WERI-Rb-1 (cell line): Measurements from ENCODE around the gene BMAL1.
A peak's percentile ranks its signal among the peaks of the same experiment; 100 is the strongest.

Experiments used
- DNase-seq: peaks from one replicate; pipeline ENCODE4 v3.0.0-alpha.2; 2020
- H3K27ac ChIP-seq: fragments of 250-450 bp; sonication (Bioruptor Pico); 2 replicates; pipeline ENCODE4 v1.5.1; 2020; ENCODE audit warnings: mild to moderate bottlenecking, moderate library complexity
- H3K27me3 ChIP-seq: fragments of 250-450 bp; sonication (Bioruptor Pico); 2 replicates; pipeline ENCODE4 v1.5.1; 2021; ENCODE audit warnings: mild to moderate bottlenecking, low read depth, moderate library complexity; ENCODE audit not compliant: insufficient read depth, severe bottlenecking
- H3K36me3 ChIP-seq: fragments of 250-450 bp; sonication (Bioruptor Pico); 2 replicates; pipeline ENCODE4 v1.5.1; 2020; ENCODE audit warnings: mild to moderate bottlenecking, moderate library complexity
- H3K4me3 ChIP-seq: 2 replicates; pipeline ENCODE4 v1.5.1; 2011; ENCODE audit warnings: low read depth, mild to moderate bottlenecking, control low read depth, low read length
- H3K9me3 ChIP-seq: fragments of 250-450 bp; sonication (Bioruptor Pico); 2 replicates; pipeline ENCODE4 v1.5.1; 2021; ENCODE audit warnings: mild to moderate bottlenecking, moderate library complexity; ENCODE audit not compliant: severe bottlenecking
- CTCF ChIP-seq: IDR thresholded peaks from 2 replicates; pipeline ENCODE4 v1.5.1; 2011; ENCODE audit warnings: low read depth, mild to moderate bottlenecking, control low read depth, inconsistent platforms, low read length

Gene BMAL1

DNA sequence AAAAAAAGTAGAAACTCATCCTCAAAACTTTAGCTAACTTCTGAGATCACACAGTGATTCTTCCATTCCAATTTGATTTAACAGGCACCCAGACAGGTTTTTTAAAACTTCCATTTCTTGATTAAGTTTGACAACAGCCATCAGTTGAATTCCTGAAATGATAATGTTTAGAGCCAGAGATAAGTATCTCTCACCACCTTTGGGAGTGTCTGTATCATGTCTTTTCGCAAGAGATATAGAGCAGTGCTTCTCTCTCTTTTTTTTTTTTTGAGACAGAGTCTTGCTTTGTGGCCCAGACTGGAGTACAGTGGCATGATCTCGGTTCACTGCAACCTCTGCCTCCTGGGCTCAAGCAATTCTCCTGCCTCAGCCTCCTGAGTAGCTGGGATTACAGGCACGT is 41.7 kb upstream of the BMAL1 start:
- no peak for TF ChIP-seq CTCF
- Histone ChIP-seq H3K27me3 (peaks cover 31% of the 10 kb centered on the region), H3K9me3 (peaks cover 7% of the 10 kb centered on the region), H3K4me3 (no peak overlapping the region), H3K36me3 (no peaks in the 10 kb centered on the region), H3K27ac (no peak overlapping the region)
- no peak for DNase-seq

DNA sequence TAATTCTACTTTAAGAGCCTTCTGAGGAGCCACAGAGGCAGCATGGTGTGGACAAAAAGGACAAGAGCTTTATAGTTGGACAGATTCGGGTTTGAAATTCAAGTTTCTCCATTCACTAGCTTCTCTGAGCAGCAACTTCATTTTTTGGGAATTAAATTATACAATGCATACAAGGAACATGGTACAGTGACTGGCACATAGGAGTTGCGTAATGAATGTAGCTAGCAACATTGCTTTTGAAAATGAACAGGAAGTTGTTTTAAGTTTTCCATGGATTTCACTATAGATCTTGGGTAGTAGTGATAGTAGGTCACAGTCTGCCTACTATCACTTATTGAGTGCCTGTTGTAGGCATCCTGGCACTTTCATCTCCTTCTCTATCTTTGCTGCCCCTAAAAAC is 41.0 kb upstream of the BMAL1 start:
- peaks cover 7% of the 10 kb centered on the region for H3K9me3 ChIP-seq
- no peak overlapping the region for H3K27ac ChIP-seq
- H3K4me3 ChIP-seq: no peak overlapping the region
- no peaks in the 10 kb centered on the region for H3K36me3 ChIP-seq
- peaks cover 31% of the 10 kb centered on the region for H3K27me3 ChIP-seq
- no peak for DNase-seq
- no peak for TF ChIP-seq CTCF

- Histone ChIP-seq H3K36me3 (no peaks in the 10 kb centered on the region), H3K9me3 (peaks cover 7% of the 10 kb centered on the region), H3K27me3 (peaks cover 26% of the 10 kb centered on the region), H3K27ac (no peak overlapping the region), H3K4me3 (no peak overlapping the region)
- no peak for TF ChIP-seq CTCF
- DNase-seq: no peak
Measured at GRCh38 chr11:13237761-13238160, 39.8 kb upstream of the BMAL1 start.

- peak; percentile 73 for TF ChIP-seq CTCF
- H3K27ac ChIP-seq: no peak overlapping the region
- no peak overlapping the region for H3K4me3 ChIP-seq
Measured at GRCh38 chr11:13238879-13239514, 38.6 kb upstream of the BMAL1 start.

GRCh38 chr11:13242564-13242963 is 35.0 kb upstream of the BMAL1 start:
- peaks cover 28% of the 10 kb centered on the region for H3K27me3 ChIP-seq
- no peaks in the 10 kb centered on the region for H3K36me3 ChIP-seq
- DNase-seq: no peak
- no peak overlapping the region for H3K27ac ChIP-seq
- TF ChIP-seq CTCF: no peak
- no peaks in the 10 kb centered on the region for H3K9me3 ChIP-seq
- no peak overlapping the region for H3K4me3 ChIP-seq

More at GRCh38 chr11:13238879-13239514, 38.6 kb upstream of the BMAL1 start:
- Histone ChIP-seq H3K9me3 (peaks cover 7% of the 10 kb centered on the region), H3K36me3 (no peaks in the 10 kb centered on the region), H3K27me3 (peaks cover 24% of the 10 kb centered on the region)
- DNase-seq: peak; percentile 31

- H3K36me3 ChIP-seq: no peaks in the 10 kb centered on the region
- H3K9me3 ChIP-seq: no peaks in the 10 kb centered on the region
- no peak for TF ChIP-seq CTCF
- H3K27ac ChIP-seq: no peak overlapping the region
- H3K4me3 ChIP-seq: no peak overlapping the region
- peak; percentile 27 for DNase-seq
- peaks cover 12% of the 10 kb centered on the region for H3K27me3 ChIP-seq
Measured at GRCh38 chr11:13247606-13248296, 29.8 kb upstream of the BMAL1 start.
